H1 (cell line): ENCODE data around the gene ZBTB43. TPM values are rescaled to one million over a fixed set of nuclear protein-coding genes. Genes with fewer than 3 reads are reported as not detected.

Source experiments
- BACH1 ChIP-seq: IDR thresholded peaks from 2 replicates; pipeline ENCODE4 v1.6.1; 2012; ENCODE audit warnings: low read length, improper control_type of control experiment
- polyA plus RNA-seq, 7 experiments: library from polyadenylated mRNA; depleted of rRNA in 3 of 7; stranded (reverse) in 5 of 7; unstranded in 2 of 7; fragments of >200 nt in 5 of 7; fragments of 200-250 nt in 2 of 7; gene quantifications; 1 replicate in 5 of 7; 2 replicates in 1 of 7; 4 replicates in 1 of 7; pipeline versions ENCODE4 v1.2.1 to v1.2.3, GENCODE V29; 2011 to 2013; ENCODE audit warnings: missing spikeins in 2 of 7, mixed read lengths in 2 of 7
- total RNA-seq: library from RNA; stranded (reverse); fragmentation: NEBNext Ultra II Directional; extraction: Animal tissue kit (Norgen Biotek cat#: 25700); gene quantifications from 2 replicates; pipeline ENCODE4 v1.2.1, GENCODE V29; 2021
- TF ChIP-seq, protein P1 (sequence below): fragments of 300-600 bp; sonication (generic); IDR thresholded peaks from 2 replicates; pipeline ENCODE4 v1.7.1; 2012; ENCODE audit warnings: low read length, moderate library complexity, mild to moderate bottlenecking, inconsistent platforms; ENCODE audit not compliant: insufficient replicate concordance

The ZBTB43 gene
- total and polyA plus RNA-seq, 2 of the 8 experiments (the other 6 are each of a cell fraction or from before 2014, with no cell fraction given), result 4.1 to 16.7 TPM

DNA sequence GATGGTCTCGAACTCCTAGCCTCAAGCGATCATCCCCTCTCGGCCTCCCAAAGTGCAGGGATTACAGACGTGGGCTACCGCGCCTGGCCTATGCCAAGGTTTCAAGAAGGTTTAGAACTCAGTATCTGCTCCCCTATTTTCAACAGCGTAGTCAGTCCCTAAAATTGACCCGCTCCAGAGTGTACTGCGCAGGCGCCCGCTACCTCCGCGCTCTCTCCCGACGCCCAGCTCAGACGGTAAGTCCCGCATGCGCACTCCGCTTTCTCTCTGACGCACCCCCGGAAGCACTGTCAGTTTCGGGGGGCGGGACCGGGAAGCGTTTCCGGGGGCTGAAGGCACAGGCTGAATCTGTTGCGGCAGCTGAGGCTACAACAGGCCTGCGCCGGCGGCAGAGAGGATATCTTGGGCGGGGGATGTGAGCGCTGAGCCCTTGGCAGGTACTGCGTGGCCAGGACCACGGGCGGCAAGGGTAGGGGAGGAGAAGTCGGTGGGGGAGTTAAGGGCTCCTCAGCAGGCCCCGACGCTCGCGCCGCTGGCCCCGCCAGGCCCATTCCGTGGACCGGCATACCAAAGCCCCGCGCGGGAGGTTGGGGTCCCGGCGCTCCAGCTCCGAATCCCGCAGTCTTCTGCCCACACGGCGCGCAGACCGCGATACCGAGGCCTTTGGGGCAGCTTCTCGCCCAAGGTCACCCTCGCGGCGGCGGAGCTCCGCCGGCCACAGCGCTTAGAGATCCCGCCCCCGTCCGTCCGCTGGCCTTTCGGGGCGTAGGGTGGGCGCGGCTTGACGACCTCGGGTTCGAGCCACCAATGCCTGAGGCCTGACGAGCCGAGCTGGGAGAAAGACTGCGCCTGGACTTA is at the start of gene ZBTB43 (continued):
- TF ChIP-seq, protein P1, sequence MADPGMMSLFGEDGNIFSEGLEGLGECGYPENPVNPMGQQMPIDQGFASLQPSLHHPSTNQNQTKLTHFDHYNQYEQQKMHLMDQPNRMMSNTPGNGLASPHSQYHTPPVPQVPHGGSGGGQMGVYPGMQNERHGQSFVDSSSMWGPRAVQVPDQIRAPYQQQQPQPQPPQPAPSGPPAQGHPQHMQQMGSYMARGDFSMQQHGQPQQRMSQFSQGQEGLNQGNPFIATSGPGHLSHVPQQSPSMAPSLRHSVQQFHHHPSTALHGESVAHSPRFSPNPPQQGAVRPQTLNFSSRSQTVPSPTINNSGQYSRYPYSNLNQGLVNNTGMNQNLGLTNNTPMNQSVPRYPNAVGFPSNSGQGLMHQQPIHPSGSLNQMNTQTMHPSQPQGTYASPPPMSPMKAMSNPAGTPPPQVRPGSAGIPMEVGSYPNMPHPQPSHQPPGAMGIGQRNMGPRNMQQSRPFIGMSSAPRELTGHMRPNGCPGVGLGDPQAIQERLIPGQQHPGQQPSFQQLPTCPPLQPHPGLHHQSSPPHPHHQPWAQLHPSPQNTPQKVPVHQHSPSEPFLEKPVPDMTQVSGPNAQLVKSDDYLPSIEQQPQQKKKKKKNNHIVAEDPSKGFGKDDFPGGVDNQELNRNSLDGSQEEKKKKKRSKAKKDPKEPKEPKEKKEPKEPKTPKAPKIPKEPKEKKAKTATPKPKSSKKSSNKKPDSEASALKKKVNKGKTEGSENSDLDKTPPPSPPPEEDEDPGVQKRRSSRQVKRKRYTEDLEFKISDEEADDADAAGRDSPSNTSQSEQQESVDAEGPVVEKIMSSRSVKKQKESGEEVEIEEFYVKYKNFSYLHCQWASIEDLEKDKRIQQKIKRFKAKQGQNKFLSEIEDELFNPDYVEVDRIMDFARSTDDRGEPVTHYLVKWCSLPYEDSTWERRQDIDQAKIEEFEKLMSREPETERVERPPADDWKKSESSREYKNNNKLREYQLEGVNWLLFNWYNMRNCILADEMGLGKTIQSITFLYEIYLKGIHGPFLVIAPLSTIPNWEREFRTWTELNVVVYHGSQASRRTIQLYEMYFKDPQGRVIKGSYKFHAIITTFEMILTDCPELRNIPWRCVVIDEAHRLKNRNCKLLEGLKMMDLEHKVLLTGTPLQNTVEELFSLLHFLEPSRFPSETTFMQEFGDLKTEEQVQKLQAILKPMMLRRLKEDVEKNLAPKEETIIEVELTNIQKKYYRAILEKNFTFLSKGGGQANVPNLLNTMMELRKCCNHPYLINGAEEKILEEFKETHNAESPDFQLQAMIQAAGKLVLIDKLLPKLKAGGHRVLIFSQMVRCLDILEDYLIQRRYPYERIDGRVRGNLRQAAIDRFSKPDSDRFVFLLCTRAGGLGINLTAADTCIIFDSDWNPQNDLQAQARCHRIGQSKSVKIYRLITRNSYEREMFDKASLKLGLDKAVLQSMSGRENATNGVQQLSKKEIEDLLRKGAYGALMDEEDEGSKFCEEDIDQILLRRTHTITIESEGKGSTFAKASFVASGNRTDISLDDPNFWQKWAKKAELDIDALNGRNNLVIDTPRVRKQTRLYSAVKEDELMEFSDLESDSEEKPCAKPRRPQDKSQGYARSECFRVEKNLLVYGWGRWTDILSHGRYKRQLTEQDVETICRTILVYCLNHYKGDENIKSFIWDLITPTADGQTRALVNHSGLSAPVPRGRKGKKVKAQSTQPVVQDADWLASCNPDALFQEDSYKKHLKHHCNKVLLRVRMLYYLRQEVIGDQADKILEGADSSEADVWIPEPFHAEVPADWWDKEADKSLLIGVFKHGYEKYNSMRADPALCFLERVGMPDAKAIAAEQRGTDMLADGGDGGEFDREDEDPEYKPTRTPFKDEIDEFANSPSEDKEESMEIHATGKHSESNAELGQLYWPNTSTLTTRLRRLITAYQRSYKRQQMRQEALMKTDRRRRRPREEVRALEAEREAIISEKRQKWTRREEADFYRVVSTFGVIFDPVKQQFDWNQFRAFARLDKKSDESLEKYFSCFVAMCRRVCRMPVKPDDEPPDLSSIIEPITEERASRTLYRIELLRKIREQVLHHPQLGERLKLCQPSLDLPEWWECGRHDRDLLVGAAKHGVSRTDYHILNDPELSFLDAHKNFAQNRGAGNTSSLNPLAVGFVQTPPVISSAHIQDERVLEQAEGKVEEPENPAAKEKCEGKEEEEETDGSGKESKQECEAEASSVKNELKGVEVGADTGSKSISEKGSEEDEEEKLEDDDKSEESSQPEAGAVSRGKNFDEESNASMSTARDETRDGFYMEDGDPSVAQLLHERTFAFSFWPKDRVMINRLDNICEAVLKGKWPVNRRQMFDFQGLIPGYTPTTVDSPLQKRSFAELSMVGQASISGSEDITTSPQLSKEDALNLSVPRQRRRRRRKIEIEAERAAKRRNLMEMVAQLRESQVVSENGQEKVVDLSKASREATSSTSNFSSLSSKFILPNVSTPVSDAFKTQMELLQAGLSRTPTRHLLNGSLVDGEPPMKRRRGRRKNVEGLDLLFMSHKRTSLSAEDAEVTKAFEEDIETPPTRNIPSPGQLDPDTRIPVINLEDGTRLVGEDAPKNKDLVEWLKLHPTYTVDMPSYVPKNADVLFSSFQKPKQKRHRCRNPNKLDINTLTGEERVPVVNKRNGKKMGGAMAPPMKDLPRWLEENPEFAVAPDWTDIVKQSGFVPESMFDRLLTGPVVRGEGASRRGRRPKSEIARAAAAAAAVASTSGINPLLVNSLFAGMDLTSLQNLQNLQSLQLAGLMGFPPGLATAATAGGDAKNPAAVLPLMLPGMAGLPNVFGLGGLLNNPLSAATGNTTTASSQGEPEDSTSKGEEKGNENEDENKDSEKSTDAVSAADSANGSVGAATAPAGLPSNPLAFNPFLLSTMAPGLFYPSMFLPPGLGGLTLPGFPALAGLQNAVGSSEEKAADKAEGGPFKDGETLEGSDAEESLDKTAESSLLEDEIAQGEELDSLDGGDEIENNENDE, result no peak
- no peak for TF ChIP-seq BACH1
